CD14-positive monocyte (primary cell): ENCODE data around the gene FOXF2. TPM values are rescaled to one million over a fixed set of nuclear protein-coding genes. Genes with fewer than 3 reads are reported as not detected.

Experiments used
- DNase-seq, 3 donors: peaks; one replicate each; pipeline ENCODE4 v3.0.0-alpha.2; 2011 to 2022
- H2AFZ ChIP-seq: 2 replicates; pipeline ENCODE4 v1.6.0; 2012; ENCODE audit warnings: mild to moderate bottlenecking, low read depth, low read length, inconsistent platforms; ENCODE audit not compliant: insufficient read depth, poor library complexity, severe bottlenecking
- H3K27ac ChIP-seq, 2 donors: 1 replicate in 1 of 2; 2 replicates in 1 of 2; pipeline ENCODE4 v1.5.1; 2012 to 2013; ENCODE audit warnings: low read length in 2 of 2, control low read depth in 1 of 2, inconsistent platforms in 1 of 2, low read depth in 1 of 2, mild to moderate bottlenecking in 1 of 2
- H3K27me3 ChIP-seq, 2 donors: one replicate each; pipeline versions ENCODE4 v1.6.0 to v1.6.1; 2011 to 2013; ENCODE audit warnings: low read length in 2 of 2; ENCODE audit not compliant: control insufficient read depth in 2 of 2, insufficient read depth in 2 of 2
- H3K36me3 ChIP-seq, 2 donors: replicated peaks in 1 of 2; 1 replicate in 1 of 2; 2 replicates in 1 of 2; pipeline versions ENCODE4 v1.5.1 to v1.6.1; 2012 to 2013; ENCODE audit warnings: low read length in 2 of 2, control low read depth in 1 of 2, inconsistent platforms in 1 of 2, mild to moderate bottlenecking in 1 of 2; ENCODE audit not compliant: insufficient read depth in 2 of 2, control insufficient read depth in 1 of 2
- H3K4me1 ChIP-seq, 2 donors: 1 replicate in 1 of 2; 2 replicates in 1 of 2; pipeline versions ENCODE4 v1.5.1 to v1.6.1; 2012 to 2013; ENCODE audit warnings: low read length in 2 of 2, control low read depth in 1 of 2, inconsistent platforms in 1 of 2, mild to moderate bottlenecking in 1 of 2, moderate library complexity in 1 of 2; ENCODE audit not compliant: insufficient read depth in 2 of 2, control insufficient read depth in 1 of 2
- H3K4me2 ChIP-seq: replicated peaks from 2 replicates; pipeline ENCODE3; 2012; ENCODE audit warnings: low read length, moderate library complexity, mild to moderate bottlenecking; ENCODE audit not compliant: poor library complexity, severe bottlenecking; ENCODE audit errors: extremely low read depth
- H3K4me3 ChIP-seq, 3 experiments: fragments of 200-600 bp in 1 of 3; sonication (generic) in 1 of 3; replicated peaks in 1 of 3; 1 replicate in 2 of 3; 2 replicates in 1 of 3; pipeline ENCODE4 v1.5.1; 2011 to 2013; ENCODE audit warnings: low read length in 3 of 3, mild to moderate bottlenecking in 3 of 3, control low read depth in 2 of 3, low read depth in 2 of 3, inconsistent platforms in 1 of 3, moderate library complexity in 1 of 3
- H3K79me2 ChIP-seq: 2 replicates; pipeline ENCODE4 v1.6.0; 2012; ENCODE audit warnings: mild to moderate bottlenecking, control low read depth, inconsistent platforms, low read length, moderate library complexity; ENCODE audit not compliant: insufficient read depth
- H3K9ac ChIP-seq: 2 replicates; pipeline ENCODE4 v1.6.0; 2017; ENCODE audit warnings: low read length, mild to moderate bottlenecking; ENCODE audit not compliant: insufficient read depth, poor library complexity, severe bottlenecking
- H3K9me3 ChIP-seq, 2 donors: replicated peaks in 1 of 2; 1 replicate in 1 of 2; 2 replicates in 1 of 2; pipeline versions ENCODE4 v1.5.1 to v1.6.1; 2012 to 2013; ENCODE audit warnings: low read length in 2 of 2, control low read depth in 1 of 2; ENCODE audit not compliant: control insufficient read depth in 1 of 2, insufficient read depth in 1 of 2
- H4K20me1 ChIP-seq: 2 replicates; pipeline ENCODE4 v1.6.0; 2012; ENCODE audit warnings: mild to moderate bottlenecking, low read length, control low read depth, moderate library complexity; ENCODE audit not compliant: insufficient read depth
- H3K27ac Mint-ChIP-seq, 7 donors: one replicate each; pipeline ENCODE4 v1.8.0; 2020; ENCODE audit warnings: mild to moderate bottlenecking in 7 of 7, mixed read lengths in 7 of 7, moderate library complexity in 6 of 7, inconsistent platforms in 2 of 7
- H3K27me3 Mint-ChIP-seq, 3 donors: one replicate each; pipeline ENCODE4 v1.8.0; 2021 to 2022; ENCODE audit warnings: low read depth in 3 of 3, mild to moderate bottlenecking in 3 of 3, mixed read lengths in 3 of 3, moderate library complexity in 3 of 3, inconsistent platforms in 1 of 3
- H3K36me3 Mint-ChIP-seq, 2 donors: one replicate each; pipeline ENCODE4 v1.8.0; 2020; ENCODE audit warnings: mixed read lengths in 2 of 2, inconsistent platforms in 1 of 2, mild to moderate bottlenecking in 1 of 2
- H3K4me1 Mint-ChIP-seq: one replicate; pipeline ENCODE4 v1.8.0; 2020; ENCODE audit warnings: mild to moderate bottlenecking, mixed read lengths
- H3K4me3 Mint-ChIP-seq, 2 donors: one replicate each; pipeline ENCODE4 v1.8.0; 2020; ENCODE audit warnings: mild to moderate bottlenecking in 2 of 2, mixed read lengths in 2 of 2, moderate library complexity in 1 of 2
- H3K9me3 Mint-ChIP-seq, 7 donors: one replicate each; pipeline ENCODE4 v1.8.0; 2020 to 2022; ENCODE audit warnings: mixed read lengths in 7 of 7, mild to moderate bottlenecking in 6 of 7, moderate library complexity in 6 of 7, inconsistent platforms in 2 of 7
- WGBS: methylation state at CpG from one replicate; pipeline ENCODE4 v1.1.5; 2013; ENCODE audit warnings: missing lambda C conversion rate; ENCODE audit not compliant: insufficient coverage; 5-methylcytosine and 5-hydroxymethylcytosine counted together
- intact Hi-C, 2 donors: fragments of 100-400 bp; cut with micrococcal nuclease; formaldehyde crosslinking; loops; one replicate each; pipeline versions ENCODE4 v1.15.0 to v1.15.1; 2023
- polyA plus RNA-seq, 3 donors: library from polyadenylated mRNA; depleted of rRNA in 1 of 3; unstranded in 2 of 3; stranded (reverse) in 1 of 3; fragments of 300-500 nt in 2 of 3; fragments of >200 nt in 1 of 3; fragmentation: Illumina TruSeq in 2 of 3; gene quantifications; 1 replicate in 2 of 3; 2 replicates in 1 of 3; pipeline ENCODE4 v1.2.3, GENCODE V29; 2012 to 2021
- TF ChIP-seq, protein P1 (sequence below): fragments of 200-600 bp; IDR thresholded peaks from one replicate; pipeline ENCODE4 v1.8.0; 2022; ENCODE audit warnings: antibody characterized with exemption, mild to moderate bottlenecking

FOXF2 gene
- polyA plus RNA-seq, 3 donors: 0.03 TPM; not detected in 2

- no peaks in the 10 kb centered on the region for H3K79me2 ChIP-seq
- no peak for DNase-seq
- TF ChIP-seq, protein P1, sequence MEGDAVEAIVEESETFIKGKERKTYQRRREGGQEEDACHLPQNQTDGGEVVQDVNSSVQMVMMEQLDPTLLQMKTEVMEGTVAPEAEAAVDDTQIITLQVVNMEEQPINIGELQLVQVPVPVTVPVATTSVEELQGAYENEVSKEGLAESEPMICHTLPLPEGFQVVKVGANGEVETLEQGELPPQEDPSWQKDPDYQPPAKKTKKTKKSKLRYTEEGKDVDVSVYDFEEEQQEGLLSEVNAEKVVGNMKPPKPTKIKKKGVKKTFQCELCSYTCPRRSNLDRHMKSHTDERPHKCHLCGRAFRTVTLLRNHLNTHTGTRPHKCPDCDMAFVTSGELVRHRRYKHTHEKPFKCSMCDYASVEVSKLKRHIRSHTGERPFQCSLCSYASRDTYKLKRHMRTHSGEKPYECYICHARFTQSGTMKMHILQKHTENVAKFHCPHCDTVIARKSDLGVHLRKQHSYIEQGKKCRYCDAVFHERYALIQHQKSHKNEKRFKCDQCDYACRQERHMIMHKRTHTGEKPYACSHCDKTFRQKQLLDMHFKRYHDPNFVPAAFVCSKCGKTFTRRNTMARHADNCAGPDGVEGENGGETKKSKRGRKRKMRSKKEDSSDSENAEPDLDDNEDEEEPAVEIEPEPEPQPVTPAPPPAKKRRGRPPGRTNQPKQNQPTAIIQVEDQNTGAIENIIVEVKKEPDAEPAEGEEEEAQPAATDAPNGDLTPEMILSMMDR: no peak
- H3K4me1 ChIP-seq: no peaks in the 10 kb centered on the region
- H3K4me2 ChIP-seq: no peak overlapping the region
- Mint-ChIP-seq H3K9me3 (peaks cover 0 to 9% (median 2%) of the 10 kb centered on the region in 7 donors), H3K27me3 (peaks cover 17 to 38% (median 22%) of the 10 kb centered on the region in 3 donors), H3K27ac (no peak overlapping the region), H3K4me3 (no peak overlapping the region), H3K4me1 (no peaks in the 10 kb centered on the region), H3K36me3 (no peaks in the 10 kb centered on the region)
- no peak overlapping the region for H3K27ac ChIP-seq
- intact Hi-C loops: no loop called here
- H2AFZ ChIP-seq: no peak overlapping the region
- H3K4me3 ChIP-seq: no peak overlapping the region
- H4K20me1 ChIP-seq: no peaks in the 10 kb centered on the region
- H3K9ac ChIP-seq: no peak overlapping the region
- no peaks in the 10 kb centered on the region for H3K36me3 ChIP-seq
- WGBS: 84% methylated on average over 13 of the region's 15 CpGs
- peaks cover 0 to 4% of the 10 kb centered on the region in 2 donors for H3K27me3 ChIP-seq
- H3K9me3 ChIP-seq: no peaks in the 10 kb centered on the region
These were observed 29.3 kb downstream of the FOXF2 start for GRCh38 chr6:1418471-1419191.

- no CpG with 5 or more reads among the region's 1 CpG for WGBS
- no peak overlapping the region for H3K9ac ChIP-seq
- H3K27me3 Mint-ChIP-seq: peaks cover 14 to 27% (median 19%) of the 10 kb centered on the region in 3 donors
These were observed 31.0 kb downstream of the FOXF2 start for GRCh38 chr6:1420382-1420781.

More at GRCh38 chr6:1420382-1420781, 31.0 kb downstream of the FOXF2 start:
- Mint-ChIP-seq H3K9me3 (peaks cover 0 to 9% (median 2%) of the 10 kb centered on the region in 7 donors), H3K4me3 (no peak overlapping the region), H3K36me3 (no peaks in the 10 kb centered on the region), H3K27ac (no peak overlapping the region), H3K4me1 (peaks cover 3% of the 10 kb centered on the region)
- no peak for DNase-seq
- no peak overlapping the region for H3K4me2 ChIP-seq
- H4K20me1 ChIP-seq: no peaks in the 10 kb centered on the region
- H3K4me1 ChIP-seq: no peaks in the 10 kb centered on the region
- intact Hi-C loops: no loop called here
- no peaks in the 10 kb centered on the region for H3K9me3 ChIP-seq
- TF ChIP-seq, protein P1: no peak
- H2AFZ ChIP-seq: no peak overlapping the region
- H3K79me2 ChIP-seq: no peaks in the 10 kb centered on the region
- H3K27ac ChIP-seq: no peak overlapping the region
- H3K27me3 ChIP-seq: peaks cover 0 to 4% of the 10 kb centered on the region in 2 donors
- H3K4me3 ChIP-seq: no peak overlapping the region
- no peaks in the 10 kb centered on the region for H3K36me3 ChIP-seq
